Aorta (tissue), 5 donors: Measurements from ENCODE around the gene LSAMP. TPM values are rescaled to one million over a fixed set of nuclear protein-coding genes. Genes with fewer than 3 reads are reported as not detected.
"Not testable (repeated sequence)": the region's sequence is repeated elsewhere in the genome, so short reads cannot be mapped to it uniquely, and the experiment has no call there.

Experiments used
- ATAC-seq: fragments of 200-7000 bp; cut with Tn5 transposase; one replicate; pipeline ENCODE4 v1.9.1; 2022; ENCODE audit warnings: moderate library complexity; ENCODE audit not compliant: low FRiP score
- DNase-seq, 2 donors: peaks; one replicate each; pipeline ENCODE4 v3.0.0-alpha.2; 2020
- H3K27ac ChIP-seq, 2 donors: one replicate each; pipeline ENCODE4 v1.5.1; 2013; ENCODE audit warnings: low read length in 2 of 2, mild to moderate bottlenecking in 2 of 2, moderate library complexity in 2 of 2, control low read depth in 1 of 2, inconsistent platforms in 1 of 2, low read depth in 1 of 2
- H3K27me3 ChIP-seq, 2 donors: one replicate each; pipeline ENCODE4 v1.6.1; 2013; ENCODE audit warnings: control low read depth in 1 of 2, low read length in 1 of 2, mild to moderate bottlenecking in 1 of 2, moderate library complexity in 1 of 2; ENCODE audit not compliant: insufficient read depth in 2 of 2, control insufficient read depth in 1 of 2
- H3K36me3 ChIP-seq, 2 donors: one replicate each; pipeline ENCODE4 v1.6.1; 2013; ENCODE audit warnings: control low read depth in 1 of 2, low read length in 1 of 2, mild to moderate bottlenecking in 1 of 2; ENCODE audit not compliant: insufficient read depth in 2 of 2, control insufficient read depth in 1 of 2
- H3K4me1 ChIP-seq, 2 donors: one replicate each; pipeline ENCODE4 v1.6.1; 2013; ENCODE audit warnings: low read length in 2 of 2, control low read depth in 1 of 2, mild to moderate bottlenecking in 1 of 2, moderate library complexity in 1 of 2; ENCODE audit not compliant: insufficient read depth in 2 of 2, control insufficient read depth in 1 of 2
- H3K4me3 ChIP-seq, 2 donors: one replicate each; pipeline ENCODE4 v1.5.1; 2013; ENCODE audit warnings: low read length in 2 of 2, control low read depth in 1 of 2, mild to moderate bottlenecking in 1 of 2
- H3K9me3 ChIP-seq: one replicate; pipeline ENCODE4 v1.6.1; 2013; ENCODE audit warnings: mild to moderate bottlenecking, low read length; ENCODE audit not compliant: control insufficient read depth
- WGBS, 2 donors: extraction: QIAGEN DNeasy Blood & Tissue Kit; methylation state at CpG; one replicate each; pipeline ENCODE4 v1.1.7; 2013; 5-methylcytosine and 5-hydroxymethylcytosine counted together
- intact Hi-C, 2 donors: fragments of 100-400 bp; cut with DNase I; formaldehyde crosslinking; loops; one replicate each; pipeline versions ENCODE4 v1.14.2 to v1.15.0; 2022
- polyA plus RNA-seq, 2 donors: library from polyadenylated mRNA; stranded (reverse); fragments of 200-250 nt; gene quantifications; one replicate each; pipeline ENCODE4 v1.2.3, GENCODE V29; 2013
- total RNA-seq, 2 donors: library from RNA; stranded (reverse); fragmentation: NEBNext Ultra II Directional; extraction: Animal tissue kit (Norgen Biotek cat#: 25700); gene quantifications; one replicate each; pipeline ENCODE4 v1.2.1, GENCODE V29; 2021
- donor health status: healthy with polysubstance abuse.
- donor health status: Bipolar disorder and iron deficiency.
- donor health status: DM: no; HTN: no; CAD: no.
- donor health status: DM: no; HTN: no; CAD: no.
- donor health status: DM: yes; HTN: yes; CAD: no.

The LSAMP gene
- total and polyA plus RNA-seq, 4 donors, result 0.38 to 7.8 (median 0.88) TPM; not detected in 1

DNA sequence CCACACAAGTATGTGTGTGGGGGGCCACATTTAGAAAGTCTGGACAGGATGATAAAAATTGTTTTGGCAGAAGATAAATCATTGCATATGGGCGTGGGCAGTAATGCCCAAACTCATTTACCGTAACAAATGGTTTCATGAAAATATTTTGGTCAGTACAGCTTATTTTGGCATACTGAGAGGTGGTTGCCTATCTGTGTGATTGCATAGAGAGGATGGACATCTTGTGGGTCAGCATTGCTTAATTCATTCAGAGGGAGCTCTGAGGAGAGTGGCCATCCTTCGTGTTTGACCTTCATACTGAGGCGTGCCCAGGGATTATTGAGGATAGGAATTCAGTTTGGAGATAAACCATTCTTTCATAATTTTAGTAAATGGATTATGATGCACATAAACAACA lies 659.5 kb downstream of the LSAMP start:
- DNase-seq, result no peak
- Histone ChIP-seq H3K9me3 (no peaks in the 10 kb centered on the region), H3K27me3 (no peaks in the 10 kb centered on the region), H3K36me3 (no peaks in the 10 kb centered on the region), H3K4me1 (no peaks in the 10 kb centered on the region), H3K4me3 (no peak overlapping the region), H3K27ac (no peak overlapping the region)
- intact Hi-C loops, result loop anchor here (2.0 to 10.0 kb wide), 2 partner anchors 29 to 571 kb away; no protein-coding TSS in a partner anchor
- WGBS, 2 donors, result 60 to 62% methylated on average over 4 of the region's 4 CpGs
- no peak for ATAC-seq

DNA sequence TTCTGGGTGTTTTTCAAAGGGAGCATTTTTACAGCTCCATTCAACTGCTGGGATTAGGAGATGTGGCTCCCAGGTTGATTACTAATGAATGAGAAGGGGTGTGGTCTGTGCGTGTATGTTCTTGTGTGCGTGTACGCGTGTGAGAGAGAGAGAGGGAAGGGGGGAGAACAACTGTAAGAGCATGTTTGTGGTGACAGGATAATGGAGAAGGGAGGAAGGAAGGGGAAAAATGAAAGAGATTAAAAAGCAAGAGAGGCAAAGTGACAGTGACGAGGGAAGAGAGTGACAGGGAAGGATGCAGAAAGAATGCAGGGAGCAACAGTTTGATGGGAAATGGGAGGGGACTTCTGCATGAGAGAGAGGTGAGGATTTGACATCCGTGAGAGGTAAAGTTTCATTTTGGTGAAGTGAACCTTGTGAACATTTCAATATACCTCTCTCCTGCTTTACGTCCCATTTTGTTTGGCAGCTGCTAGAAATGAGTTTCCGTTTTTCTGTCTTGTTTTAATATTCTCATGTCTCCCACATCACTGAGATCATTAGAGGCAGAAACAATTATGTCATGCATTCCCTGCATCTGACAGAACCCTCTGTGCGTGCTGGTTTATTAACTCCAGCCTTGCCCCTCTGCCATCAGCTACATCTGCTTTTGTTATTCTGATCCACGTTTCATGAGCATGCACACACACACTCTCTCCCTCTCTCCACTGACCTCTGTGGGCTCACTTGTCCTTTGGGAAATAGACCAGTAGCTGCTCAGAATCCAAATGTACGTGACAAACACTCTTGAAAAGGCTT lies 660.3 kb downstream of the LSAMP start:
- 1% methylated on average over 11 of the region's 11 CpGs for WGBS, 2 donors
- H3K27ac ChIP-seq, result peak overlapping the region in 1 of 2 donors; percentile 49
- H3K4me3 ChIP-seq, result peak overlapping the region; percentile 37 to 53
- no peak for ATAC-seq
- no peaks in the 10 kb centered on the region for H3K4me1 ChIP-seq
- no peaks in the 10 kb centered on the region for H3K27me3 ChIP-seq
- no peaks in the 10 kb centered on the region for H3K9me3 ChIP-seq
- no peak for DNase-seq
- no peaks in the 10 kb centered on the region for H3K36me3 ChIP-seq
- intact Hi-C loops, result loop anchor here (2.0 to 10.0 kb wide), 4 partner anchors 30 to 570 kb away; no protein-coding TSS in a partner anchor

DNA sequence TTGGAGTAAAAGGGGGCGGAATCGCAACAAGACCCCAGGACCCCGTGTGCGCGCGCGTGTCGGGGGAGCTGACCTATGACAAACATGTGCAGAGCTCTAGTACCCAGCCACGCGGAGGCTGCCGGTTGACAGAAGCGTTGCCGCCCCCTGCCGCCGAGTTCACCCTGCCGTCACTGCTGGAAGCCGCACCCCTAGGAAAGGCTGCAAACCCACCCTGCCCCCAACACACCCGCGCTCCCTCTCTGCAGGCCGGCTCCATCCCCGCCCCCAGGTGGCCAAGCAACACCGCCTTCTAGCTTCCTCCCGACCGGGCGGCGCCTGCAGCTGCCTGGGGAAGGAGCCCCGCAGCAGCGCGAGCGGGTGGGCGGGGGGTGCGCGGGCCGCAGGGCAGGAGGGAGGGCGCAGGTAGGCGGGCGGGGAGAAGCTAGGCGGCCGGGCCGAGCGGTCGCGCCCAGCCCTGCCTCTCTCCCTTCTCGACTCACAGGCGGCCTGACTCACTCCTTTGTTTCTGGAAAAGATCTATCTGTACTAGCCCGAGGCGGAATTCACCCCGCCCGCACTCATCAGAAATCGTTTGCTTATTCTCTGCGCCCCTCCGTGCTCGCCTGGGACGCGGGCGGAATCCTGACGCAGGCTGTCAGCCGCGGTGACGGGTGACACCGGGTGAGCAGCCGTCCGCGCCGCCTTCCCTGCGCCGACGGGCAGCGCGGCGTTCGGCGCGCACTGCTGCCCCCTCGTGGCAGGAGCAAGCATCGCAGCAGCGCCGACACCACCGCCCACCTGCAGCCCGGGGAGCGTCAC lies 661.1 kb downstream of the LSAMP start:
- peak; percentile 97 for ATAC-seq
- intact Hi-C loops, result loop anchor here (2.0 to 10.0 kb wide), 4 partner anchors 31 to 569 kb away; no protein-coding TSS in a partner anchor
- H3K27ac ChIP-seq, result peak overlapping the region; percentile 49 to 68

DNA sequence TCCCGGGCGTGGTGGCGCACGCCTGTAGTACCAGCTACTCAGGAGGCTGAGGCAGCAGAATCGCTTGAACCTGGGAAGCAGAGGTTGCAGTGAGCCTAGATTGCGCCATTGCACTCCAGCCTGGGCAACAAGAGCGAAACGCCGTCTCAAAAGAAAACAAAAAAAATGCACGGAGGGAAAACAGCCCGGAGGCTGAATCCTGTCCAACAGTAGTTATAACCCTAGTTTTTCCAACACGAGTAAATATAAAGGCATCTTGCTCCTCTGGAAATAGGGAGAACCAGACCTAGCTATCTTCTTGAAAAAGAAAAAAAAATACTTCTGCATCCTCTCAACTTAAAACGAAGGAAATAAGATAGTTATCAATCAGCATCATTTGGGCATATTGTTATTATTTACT lies 661.9 kb downstream of the LSAMP start:
- H3K4me1 ChIP-seq, H3K27me3 ChIP-seq, H3K4me3 ChIP-seq, DNase-seq, H3K9me3 ChIP-seq, ATAC-seq, H3K36me3 ChIP-seq, H3K27ac ChIP-seq: not testable (repeated sequence)
- intact Hi-C loops, result loop anchor here (5.0 to 10.0 kb wide), 3 partner anchors 76 to 569 kb away; no protein-coding TSS in a partner anchor
- WGBS, 2 donors, result 64 to 65% methylated on average over 13 of the region's 13 CpGs

More for the DNA sequence above, 661.1 kb downstream of the LSAMP start:
- H3K36me3 ChIP-seq, result no peaks in the 10 kb centered on the region
- no peaks in the 10 kb centered on the region for H3K27me3 ChIP-seq
- 0 to 1% methylated on average over 78 to 81 of the region's 81 CpGs for WGBS, 2 donors
- peak; percentile 94 to 95 for DNase-seq
- no peaks in the 10 kb centered on the region for H3K4me1 ChIP-seq
- peak overlapping the region; percentile 58 to 85 for H3K4me3 ChIP-seq
- no peaks in the 10 kb centered on the region for H3K9me3 ChIP-seq

DNA sequence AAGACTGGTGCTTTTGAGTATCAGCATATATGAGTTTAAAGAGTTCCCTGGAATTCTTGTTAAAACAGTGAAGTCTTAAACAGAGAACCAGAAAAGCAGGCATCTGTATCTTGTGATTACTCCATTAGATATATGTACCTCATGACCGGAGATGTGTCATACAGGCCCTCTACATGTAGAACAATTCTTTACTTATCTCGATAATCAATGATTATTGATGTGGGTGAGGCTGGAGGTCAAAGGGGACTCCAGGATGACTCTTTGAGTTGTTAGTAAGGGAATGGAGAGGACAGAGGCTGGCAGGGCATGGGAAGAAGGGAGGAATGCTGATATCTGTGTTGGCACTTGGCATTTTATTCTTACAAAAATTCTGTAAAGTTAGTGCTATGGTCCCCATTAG lies 666.3 kb downstream of the LSAMP start:
- 92 to 93% methylated on average over 2 of the region's 2 CpGs for WGBS, 2 donors
- intact Hi-C loops, result no loop called here
- H3K4me1 ChIP-seq, result no peaks in the 10 kb centered on the region

DNA sequence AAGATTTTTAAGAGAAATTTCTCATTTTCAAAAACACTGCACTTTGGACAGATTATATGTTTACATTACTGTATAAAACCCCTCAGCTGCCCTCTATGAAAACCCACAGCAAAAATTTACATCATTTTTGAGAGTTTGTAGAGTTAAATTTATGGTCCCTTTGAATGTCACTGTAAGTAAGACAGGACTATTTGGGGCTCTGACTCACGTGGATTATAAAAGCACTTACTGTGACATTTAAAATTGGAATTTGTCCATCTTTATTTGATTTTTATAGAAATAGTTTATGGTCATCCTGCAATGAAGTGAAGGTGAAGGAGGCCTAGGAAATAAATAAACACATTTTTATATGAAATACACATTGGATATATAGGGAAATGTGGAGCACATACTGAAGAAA lies 672.3 kb downstream of the LSAMP start:
- Histone ChIP-seq H3K27ac (no peak overlapping the region), H3K36me3 (no peaks in the 10 kb centered on the region), H3K9me3 (no peaks in the 10 kb centered on the region), H3K4me3 (no peak overlapping the region), H3K27me3 (no peaks in the 10 kb centered on the region), H3K4me1 (no peaks in the 10 kb centered on the region)
- ATAC-seq (no peak), DNase-seq (no peak)
- WGBS, 2 donors, result 11 to 13% methylated on average over 1 of the region's 1 CpG
- intact Hi-C loops, result no loop called here

More for the DNA sequence above, 666.3 kb downstream of the LSAMP start:
- no peaks in the 10 kb centered on the region for H3K9me3 ChIP-seq
- ATAC-seq, result no peak
- DNase-seq, result no peak
- H3K36me3 ChIP-seq, result no peaks in the 10 kb centered on the region
- no peak overlapping the region for H3K4me3 ChIP-seq
- H3K27ac ChIP-seq, result no peak overlapping the region
- H3K27me3 ChIP-seq, result no peaks in the 10 kb centered on the region

DNA sequence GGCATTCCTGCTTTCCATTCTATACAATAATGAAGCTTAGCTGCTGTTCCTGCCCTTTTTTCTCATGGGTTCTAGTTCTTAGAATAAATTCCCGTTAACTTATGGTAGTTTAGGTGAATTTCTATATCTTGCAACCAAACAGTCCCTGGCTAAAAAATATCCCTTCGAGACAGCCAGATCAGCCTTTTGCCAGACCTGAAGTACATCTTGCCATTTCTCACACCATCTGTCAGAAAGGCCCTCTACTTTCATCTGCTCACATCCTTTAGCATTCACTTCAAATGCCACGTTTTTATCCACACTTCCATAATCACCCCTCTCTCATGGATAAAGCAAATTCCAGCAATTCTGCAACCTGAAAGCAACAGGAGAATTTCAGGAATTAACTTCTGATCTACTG lies 676.6 kb downstream of the LSAMP start:
- ATAC-seq (no peak), DNase-seq (no peak)
- intact Hi-C loops, result no loop called here
- H3K27me3 ChIP-seq, result no peaks in the 10 kb centered on the region
- no peaks in the 10 kb centered on the region for H3K4me1 ChIP-seq
- no peaks in the 10 kb centered on the region for H3K36me3 ChIP-seq
- H3K9me3 ChIP-seq, result no peaks in the 10 kb centered on the region
- no peak overlapping the region for H3K27ac ChIP-seq
- H3K4me3 ChIP-seq, result no peak overlapping the region
- 64 to 67% methylated on average over 3 of the region's 3 CpGs for WGBS, 2 donors

DNA sequence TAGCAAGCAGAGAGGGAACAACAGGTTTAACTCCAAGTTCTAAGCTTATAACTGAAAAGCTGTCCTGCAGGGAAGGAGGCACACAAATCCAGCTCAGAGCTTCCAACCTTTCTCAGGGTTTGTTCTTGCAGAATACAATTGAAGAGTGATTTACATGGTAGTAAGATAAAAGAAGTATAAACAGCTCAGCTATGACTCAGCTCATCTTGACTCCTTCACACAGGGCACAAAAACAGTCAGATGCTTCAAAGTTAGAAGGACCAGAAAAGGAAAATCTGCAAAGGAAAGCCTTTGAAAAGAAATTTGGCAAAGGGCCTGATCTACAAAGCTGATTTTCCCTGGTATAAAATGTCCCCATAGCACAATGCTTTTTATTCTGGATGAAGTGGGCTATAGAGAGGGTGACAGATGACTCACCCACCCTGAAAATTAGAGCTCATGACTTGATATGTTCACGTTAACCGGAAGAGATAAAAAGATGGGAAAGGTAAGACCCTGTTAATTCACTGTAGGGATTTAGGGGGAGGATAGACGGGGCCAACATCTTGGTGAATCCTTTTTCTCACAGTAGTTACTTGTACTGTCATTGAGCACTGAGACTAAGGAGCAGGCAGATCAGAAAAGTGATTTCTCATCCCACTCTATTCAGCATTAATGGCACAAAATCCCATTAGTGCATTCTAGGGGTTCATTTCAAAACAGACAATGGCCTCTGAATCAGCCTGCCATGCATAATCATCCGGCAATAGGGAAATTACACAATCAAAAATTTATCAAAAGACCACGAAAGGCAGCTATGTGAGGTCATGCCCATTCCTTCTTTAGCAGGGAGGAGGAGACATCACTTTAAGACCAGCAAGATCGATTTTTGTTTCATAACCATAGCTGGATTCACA lies 678.5 kb downstream of the LSAMP start:
- ATAC-seq (no peak), DNase-seq (no peak)
- H3K4me1 ChIP-seq, result no peaks in the 10 kb centered on the region
- intact Hi-C loops, result no loop called here
- WGBS, 2 donors, result 85 to 90% methylated on average over 6 of the region's 6 CpGs
- no peaks in the 10 kb centered on the region for H3K27me3 ChIP-seq
- no peaks in the 10 kb centered on the region for H3K36me3 ChIP-seq
- H3K4me3 ChIP-seq, result no peak overlapping the region
- no peak overlapping the region for H3K27ac ChIP-seq
- H3K9me3 ChIP-seq, result no peaks in the 10 kb centered on the region
